Ovary (tissue), 3 donors: ENCODE measurements around the gene SLC12A3.

Experiments
- CTCF ChIP-seq, 3 donors: fragments of 450-650 bp in 2 of 3; fragments of 200-600 bp in 1 of 3; IDR thresholded peaks; one replicate each; pipeline versions ENCODE4 v1.5.1 to v1.8.0; 2016 to 2022; ENCODE audit warnings: antibody characterized with exemption in 3 of 3, mild to moderate bottlenecking in 1 of 3
- EP300 ChIP-seq: sonication (generic); formaldehyde crosslinking; IDR thresholded peaks from one replicate; pipeline ENCODE4 v1.6.1; 2017; ENCODE audit warnings: antibody characterized with exemption
- donor health status: DM: no; HTN: no; CAD: no.

- TF ChIP-seq CTCF (IDR thresholded peaks at IDR 0.05) (no peak), EP300 (no peak)
Measured at GRCh38 chr16:56855946-56856345, 9.1 kb upstream of the SLC12A3 start.
